LNCaP clone FGC (cell line): ENCODE data around the gene BICC1.
"Not testable (repeated sequence)": the region's sequence is repeated elsewhere in the genome, so short reads cannot be mapped to it uniquely, and the experiment has no call there.

ENCODE experiments used
- DNase-seq: peaks from one replicate; pipeline ENCODE4 v3.0.0-alpha.2; 2011; ENCODE audit warnings: low read depth
- H3K4me3 ChIP-seq: 2 replicates; pipeline ENCODE4 v1.5.1; 2011; ENCODE audit warnings: mild to moderate bottlenecking, low read depth, low read length, control low read depth
- CTCF ChIP-seq: IDR thresholded peaks from 2 replicates; pipeline ENCODE4 v1.5.1; 2012; ENCODE audit warnings: mild to moderate bottlenecking; ENCODE audit not compliant: control insufficient read depth, insufficient read depth; ENCODE audit errors: extremely low read depth

The BICC1 gene

DNA sequence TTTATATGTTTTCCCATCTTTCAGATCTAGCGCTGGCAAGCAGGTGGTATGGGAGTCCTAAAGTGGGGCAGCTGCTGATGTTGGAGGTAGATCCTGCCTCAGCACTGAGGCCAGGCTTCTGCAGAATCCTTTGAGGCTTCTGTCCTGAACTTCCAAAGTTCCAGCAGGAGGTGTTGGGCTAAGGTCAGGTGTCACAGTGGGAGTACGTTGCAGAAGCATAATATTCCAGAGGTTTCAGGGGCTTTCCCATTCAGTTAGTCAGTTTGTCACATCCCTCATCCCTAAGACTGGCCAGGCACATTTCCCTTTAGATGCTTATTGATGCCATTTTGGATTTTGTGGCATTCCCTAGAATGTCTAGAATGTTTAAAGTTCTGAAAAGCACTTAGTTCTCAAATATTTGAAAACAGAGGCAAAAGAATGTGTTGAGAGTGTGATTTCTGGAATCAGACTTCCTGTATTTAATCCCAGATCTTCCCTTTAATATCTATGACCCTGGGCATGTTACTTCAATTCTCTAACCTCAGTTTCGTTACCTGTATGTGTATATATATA lies 344.7 kb downstream of the BICC1 start:
- H3K4me3 ChIP-seq: no peak overlapping the region
- DNase-seq: no peak
- TF ChIP-seq CTCF: no peak

GRCh38 chr10:58858123-58858522 lies 345.5 kb downstream of the BICC1 start:
- not testable (repeated sequence) for H3K4me3 ChIP-seq, DNase-seq

DNA sequence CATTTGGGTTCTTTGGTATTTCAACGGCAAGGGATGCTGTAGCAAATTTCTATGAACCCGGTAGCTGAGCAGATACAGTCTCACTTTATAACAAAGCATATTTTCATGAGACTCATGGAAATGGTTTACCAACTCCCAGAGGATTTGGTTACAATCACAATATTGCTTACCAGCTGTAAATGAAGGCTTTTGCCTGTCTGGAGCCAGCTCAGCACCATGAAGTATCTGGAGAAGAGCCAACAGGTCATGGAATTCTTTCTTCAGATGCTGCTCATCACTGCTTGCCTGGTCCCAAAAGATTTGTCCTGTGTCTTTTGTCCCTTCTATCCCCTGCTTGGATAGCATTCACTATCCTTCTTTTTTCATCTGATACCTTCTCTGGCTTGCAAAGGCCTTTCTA lies 346.9 kb downstream of the BICC1 start:
- no peak for TF ChIP-seq CTCF
- H3K4me3 ChIP-seq: no peak overlapping the region
- DNase-seq: no peak

DNA sequence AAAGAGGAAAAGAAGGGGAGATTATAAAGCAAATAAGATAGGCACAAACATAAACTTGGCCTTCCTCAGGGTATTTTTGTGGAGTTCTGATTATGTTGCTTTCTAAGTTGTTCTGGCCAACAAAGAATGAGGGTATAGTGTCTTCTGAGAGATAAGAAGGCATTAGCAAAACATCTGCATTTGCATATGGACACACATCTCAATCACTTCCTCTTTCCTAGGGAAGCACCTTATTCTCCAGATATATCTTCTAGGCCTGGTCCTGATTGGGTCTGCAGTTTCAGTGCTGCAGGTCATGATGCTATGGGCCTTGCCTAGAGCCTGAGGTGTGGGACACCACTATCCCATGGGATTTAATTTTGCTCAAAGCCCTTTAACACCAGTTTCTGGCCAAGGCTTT lies 355.0 kb downstream of the BICC1 start:
- H3K4me3 ChIP-seq: no peak overlapping the region
- DNase-seq: no peak
- no peak for TF ChIP-seq CTCF

DNA sequence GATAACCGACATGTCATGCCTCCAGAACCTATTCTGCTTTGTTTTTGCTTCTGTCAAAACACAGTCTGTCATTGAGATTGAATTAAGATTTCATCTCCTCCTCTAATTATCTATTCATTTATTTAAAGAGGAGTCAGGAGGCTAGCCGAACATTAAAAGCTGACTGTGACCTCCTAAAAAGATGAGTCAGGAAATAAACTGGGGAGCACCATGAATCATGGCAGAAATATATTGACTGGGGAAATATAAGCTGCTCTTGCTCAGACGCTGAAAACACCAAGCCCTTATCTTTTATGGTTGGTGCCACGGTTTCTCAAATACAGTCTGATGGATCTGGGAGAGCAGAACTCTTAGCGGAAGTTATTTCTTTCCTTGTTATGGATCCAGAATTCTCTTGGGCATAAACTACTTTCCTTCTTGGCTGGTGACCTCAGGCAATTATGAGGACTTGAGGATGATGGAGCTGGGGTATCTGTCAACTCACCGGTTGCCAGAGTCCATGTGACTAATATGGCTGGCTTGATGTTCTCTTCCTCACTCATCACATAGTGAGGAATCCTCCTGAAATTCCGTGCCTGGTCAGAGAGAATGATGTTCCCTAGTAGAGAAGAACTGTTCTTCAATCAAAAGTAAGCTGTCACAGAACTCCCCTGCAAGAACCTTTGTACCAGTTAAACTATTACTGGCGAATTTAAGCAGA lies 356.2 kb downstream of the BICC1 start:
- H3K4me3 ChIP-seq: no peak overlapping the region
- no peak for TF ChIP-seq CTCF
- DNase-seq: no peak

DNA sequence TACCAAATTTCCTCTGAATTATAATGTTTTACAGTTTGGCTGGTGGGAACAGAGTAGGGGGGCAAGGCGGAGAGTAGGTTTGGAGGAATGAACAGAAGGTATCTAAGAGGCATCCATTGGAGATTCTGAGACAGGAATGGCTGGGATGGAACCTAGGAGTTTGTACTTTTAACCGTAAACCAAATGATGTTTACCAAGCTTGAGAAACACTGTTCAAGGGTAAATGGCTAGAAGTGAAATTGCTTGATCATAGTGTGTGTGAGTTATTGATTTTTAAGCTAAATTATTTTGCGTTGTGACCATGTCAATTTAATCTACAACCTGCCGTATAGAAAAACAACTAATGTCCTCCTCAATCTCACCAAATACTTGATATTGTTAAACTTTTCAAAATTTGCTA lies 357.4 kb downstream of the BICC1 start:
- no peak for DNase-seq
- TF ChIP-seq CTCF: no peak
- H3K4me3 ChIP-seq: no peak overlapping the region

- no peak for TF ChIP-seq CTCF
Measured at GRCh38 chr10:58873161-58873560, 360.5 kb downstream of the BICC1 start.

More at GRCh38 chr10:58873161-58873560, 360.5 kb downstream of the BICC1 start:
- no peak overlapping the region for H3K4me3 ChIP-seq
- DNase-seq: no peak
